Coronary artery (tissue), 2 donors: ENCODE data around the gene UGT1A8.

ENCODE experiments used
- DNase-seq: peaks from one replicate; pipeline ENCODE4 v3.0.0-alpha.2; 2017; ENCODE audit warnings: low spot score
- H3K27ac ChIP-seq, 2 donors: fragments of 200-600 bp; sonication (generic); one replicate each; pipeline ENCODE4 v1.5.1; 2016 to 2019
- H3K4me3 ChIP-seq: fragments of 200-600 bp; sonication (generic); 2 replicates; pipeline ENCODE4 v1.5.1; 2016; ENCODE audit warnings: mild to moderate bottlenecking, moderate library complexity
- CTCF ChIP-seq: fragments of 200-600 bp; sonication (generic); IDR thresholded peaks from one replicate; pipeline ENCODE4 v1.5.1; 2019; ENCODE audit warnings: antibody characterized with exemption

The UGT1A8 gene

DNA sequence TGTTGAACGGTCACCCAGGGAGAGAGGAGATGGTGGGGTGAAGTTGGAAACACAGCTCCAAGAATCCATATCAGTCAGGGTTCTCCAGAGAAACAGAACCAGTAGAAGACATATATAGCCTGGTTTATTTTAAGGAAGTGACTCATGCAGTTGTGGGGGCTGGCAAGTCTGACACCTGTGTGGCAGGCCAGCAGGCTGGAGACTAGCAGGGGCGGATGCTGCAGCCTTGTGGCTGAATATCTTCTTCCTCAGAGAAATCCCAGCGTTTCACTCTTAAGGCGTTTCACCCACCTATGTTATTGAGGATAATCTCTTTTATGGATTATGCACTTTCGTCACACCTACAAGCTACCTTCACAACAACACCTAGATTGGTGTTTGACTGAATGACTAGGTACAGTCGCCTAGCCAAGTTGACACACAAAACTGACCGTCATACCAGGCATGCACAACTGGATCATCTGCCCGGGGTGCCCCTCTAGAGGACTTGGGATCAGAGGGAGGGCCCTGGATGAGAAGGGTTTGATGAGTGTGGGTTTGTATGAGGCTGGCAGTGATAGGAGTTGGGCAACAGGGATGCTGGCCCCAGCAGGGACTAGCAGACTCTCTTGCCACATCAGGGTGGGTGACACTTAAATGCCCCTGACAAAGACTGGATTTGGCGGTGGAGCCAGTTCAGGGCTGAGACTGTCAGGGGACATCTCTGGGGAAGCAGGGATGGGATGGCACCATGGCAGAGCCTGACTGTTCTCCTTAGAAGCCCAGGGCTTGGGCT is 184.1 kb downstream of the UGT1A8 start:
- no peak for TF ChIP-seq CTCF
- H3K27ac ChIP-seq: no peak overlapping the region
- no peak for DNase-seq
- no peak overlapping the region for H3K4me3 ChIP-seq

GRCh38 chr2:233802132-233802815 is 184.8 kb downstream of the UGT1A8 start:
- no peak for DNase-seq
- no peak overlapping the region for H3K27ac ChIP-seq
- TF ChIP-seq CTCF: no peak
- H3K4me3 ChIP-seq: no peak overlapping the region

GRCh38 chr2:233803292-233803911 is 186.0 kb downstream of the UGT1A8 start:
- DNase-seq: peak; percentile 55
- Histone ChIP-seq H3K27ac (no peak overlapping the region), H3K4me3 (no peak overlapping the region)
- TF ChIP-seq CTCF: no peak

GRCh38 chr2:233803994-233804393 is 186.6 kb downstream of the UGT1A8 start:
- Histone ChIP-seq H3K4me3 (no peak overlapping the region), H3K27ac (no peak overlapping the region)
- no peak for TF ChIP-seq CTCF
- no peak for DNase-seq

GRCh38 chr2:233807215-233807865 is 189.9 kb downstream of the UGT1A8 start:
- no peak overlapping the region for H3K27ac ChIP-seq
- TF ChIP-seq CTCF: no peak
- no peak overlapping the region for H3K4me3 ChIP-seq
- peak; percentile 50 for DNase-seq

DNA sequence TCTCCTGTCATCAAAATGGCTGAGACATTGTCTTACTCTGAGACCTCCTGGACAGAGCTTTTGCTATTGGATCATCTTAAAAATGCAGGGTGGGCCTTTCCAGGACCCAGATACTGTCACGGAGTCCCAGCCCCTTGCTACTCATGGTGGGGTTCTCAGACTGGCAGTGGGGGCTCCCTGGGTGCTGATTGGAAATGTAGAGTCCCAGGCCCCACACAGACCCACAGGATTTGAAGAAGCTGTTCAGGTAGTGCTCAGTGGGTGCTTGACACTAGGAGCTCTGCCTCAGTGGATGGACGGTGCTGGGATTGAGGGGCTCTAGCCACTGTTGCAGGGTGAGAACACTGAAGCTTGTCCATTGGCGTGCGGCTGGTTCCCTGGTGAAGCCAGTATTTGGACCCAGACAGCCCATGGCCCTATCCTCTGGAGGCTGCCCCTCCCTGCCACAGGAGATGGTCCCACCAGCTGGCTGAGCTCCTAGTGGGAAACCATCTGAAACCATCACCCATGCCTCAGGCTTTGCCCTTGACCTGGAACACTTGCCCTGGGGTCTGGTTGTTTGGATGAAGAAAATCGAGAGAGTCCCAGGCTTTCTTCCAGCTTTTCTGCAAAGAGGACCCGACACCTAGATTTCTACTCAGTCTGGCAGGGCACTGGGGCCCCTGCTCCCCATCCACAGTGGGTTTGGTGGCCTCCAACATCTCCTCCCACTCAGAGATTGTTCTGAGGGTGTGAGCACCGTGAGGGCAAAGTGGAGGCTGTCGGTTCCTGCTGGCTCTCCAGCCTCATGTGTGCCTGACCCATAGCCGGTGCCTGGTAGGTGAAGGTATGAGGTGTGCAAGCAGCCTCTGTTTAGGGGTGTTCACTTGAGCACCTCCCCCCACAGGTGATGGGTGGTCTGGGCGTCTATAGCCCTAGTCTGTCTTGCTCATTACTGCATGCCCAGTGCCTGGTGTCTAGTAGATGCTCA is 190.8 kb downstream of the UGT1A8 start:
- DNase-seq: peak; percentile 58
- Histone ChIP-seq H3K4me3 (no peak overlapping the region), H3K27ac (no peak overlapping the region)
- TF ChIP-seq CTCF: no peak
